OCI-LY7 (cell line): ENCODE results near the gene MACC1.

Experiments
- CTCF ChIP-seq: fragments of 200-600 bp; sonication (generic); conservative IDR thresholded peaks from 2 replicates; pipeline ENCODE4 v1.5.1; 2014; ENCODE audit warnings: mild to moderate bottlenecking, antibody characterized with exemption, low read length, moderate library complexity, mixed read lengths
- EZH2phosphoT487 ChIP-seq: fragments of 200-600 bp; sonication (generic); IDR thresholded peaks from 2 replicates; pipeline ENCODE4 v1.6.1; 2018; ENCODE audit warnings: low read depth, borderline replicate concordance, mild to moderate bottlenecking, mixed run types, antibody characterized with exemption, low read length, moderate library complexity, mixed read lengths

- TF ChIP-seq CTCF, result no peak
- no peak for TF ChIP-seq EZH2phosphoT487
Observed at GRCh38 chr7:20216406-20217036, 663 bp downstream of the MACC1 start.
